Aorta (tissue), 5 donors: ENCODE results near the gene KRTAP8-1. TPM values are rescaled to one million over a fixed set of nuclear protein-coding genes. Genes with fewer than 3 reads are reported as not detected.

Experiments used
- ATAC-seq: fragments of 200-7000 bp; cut with Tn5 transposase; one replicate; pipeline ENCODE4 v1.9.1; 2022; ENCODE audit warnings: moderate library complexity; ENCODE audit not compliant: low FRiP score
- DNase-seq, 2 donors: peaks; one replicate each; pipeline ENCODE4 v3.0.0-alpha.2; 2020
- H3K27ac ChIP-seq, 2 donors: one replicate each; pipeline ENCODE4 v1.5.1; 2013; ENCODE audit warnings: low read length in 2 of 2, mild to moderate bottlenecking in 2 of 2, moderate library complexity in 2 of 2, control low read depth in 1 of 2, inconsistent platforms in 1 of 2, low read depth in 1 of 2
- H3K27me3 ChIP-seq, 2 donors: one replicate each; pipeline ENCODE4 v1.6.1; 2013; ENCODE audit warnings: control low read depth in 1 of 2, low read length in 1 of 2, mild to moderate bottlenecking in 1 of 2, moderate library complexity in 1 of 2; ENCODE audit not compliant: insufficient read depth in 2 of 2, control insufficient read depth in 1 of 2
- H3K36me3 ChIP-seq, 2 donors: one replicate each; pipeline ENCODE4 v1.6.1; 2013; ENCODE audit warnings: control low read depth in 1 of 2, low read length in 1 of 2, mild to moderate bottlenecking in 1 of 2; ENCODE audit not compliant: insufficient read depth in 2 of 2, control insufficient read depth in 1 of 2
- H3K4me1 ChIP-seq, 2 donors: one replicate each; pipeline ENCODE4 v1.6.1; 2013; ENCODE audit warnings: low read length in 2 of 2, control low read depth in 1 of 2, mild to moderate bottlenecking in 1 of 2, moderate library complexity in 1 of 2; ENCODE audit not compliant: insufficient read depth in 2 of 2, control insufficient read depth in 1 of 2
- H3K4me3 ChIP-seq, 2 donors: one replicate each; pipeline ENCODE4 v1.5.1; 2013; ENCODE audit warnings: low read length in 2 of 2, control low read depth in 1 of 2, mild to moderate bottlenecking in 1 of 2
- H3K9me3 ChIP-seq: one replicate; pipeline ENCODE4 v1.6.1; 2013; ENCODE audit warnings: mild to moderate bottlenecking, low read length; ENCODE audit not compliant: control insufficient read depth
- WGBS, 2 donors: extraction: QIAGEN DNeasy Blood & Tissue Kit; methylation state at CpG; one replicate each; pipeline ENCODE4 v1.1.7; 2013; 5-methylcytosine and 5-hydroxymethylcytosine counted together
- intact Hi-C, 2 donors: fragments of 100-400 bp; cut with DNase I; formaldehyde crosslinking; loops; one replicate each; pipeline versions ENCODE4 v1.14.2 to v1.15.0; 2022
- polyA plus RNA-seq, 2 donors: library from polyadenylated mRNA; stranded (reverse); fragments of 200-250 nt; gene quantifications; one replicate each; pipeline ENCODE4 v1.2.3, GENCODE V29; 2013
- total RNA-seq, 2 donors: library from RNA; stranded (reverse); fragmentation: NEBNext Ultra II Directional; extraction: Animal tissue kit (Norgen Biotek cat#: 25700); gene quantifications; one replicate each; pipeline ENCODE4 v1.2.1, GENCODE V29; 2021
- donor health status: healthy with polysubstance abuse.
- donor health status: Bipolar disorder and iron deficiency.
- donor health status: DM: no; HTN: no; CAD: no.
- donor health status: DM: no; HTN: no; CAD: no.
- donor health status: DM: yes; HTN: yes; CAD: no.

KRTAP8-1 gene
- total and polyA plus RNA-seq, 4 donors: not detected

DNA sequence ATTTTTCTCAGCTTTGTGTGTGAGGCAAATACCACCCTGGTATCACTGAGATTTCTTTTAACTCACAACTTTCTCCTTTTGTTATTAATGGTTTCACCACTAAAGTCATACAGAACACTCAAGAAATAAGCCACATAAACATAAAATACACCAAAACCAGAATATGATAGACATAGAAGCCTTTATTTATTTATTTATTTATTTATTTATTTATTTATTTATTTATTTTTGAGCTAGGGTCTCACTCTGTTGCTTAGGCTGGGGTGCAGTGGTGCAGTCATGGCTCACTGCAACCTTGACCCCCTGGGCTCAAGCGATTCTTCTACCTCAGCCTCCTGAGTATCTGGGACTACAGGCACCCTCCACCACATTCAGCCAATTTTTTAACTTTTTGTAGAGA, 12.5 kb downstream of the KRTAP8-1 start:
- H3K4me3 ChIP-seq: no peak overlapping the region
- DNase-seq (no peak), ATAC-seq (no peak)
- WGBS, 2 donors: 93 to 94% methylated on average over 1 of the region's 1 CpG
- no peaks in the 10 kb centered on the region for H3K27me3 ChIP-seq
- intact Hi-C loops: no loop called here
- H3K4me1 ChIP-seq: no peaks in the 10 kb centered on the region
- H3K27ac ChIP-seq: no peak overlapping the region
- H3K36me3 ChIP-seq: no peaks in the 10 kb centered on the region
- no peaks in the 10 kb centered on the region for H3K9me3 ChIP-seq

DNA sequence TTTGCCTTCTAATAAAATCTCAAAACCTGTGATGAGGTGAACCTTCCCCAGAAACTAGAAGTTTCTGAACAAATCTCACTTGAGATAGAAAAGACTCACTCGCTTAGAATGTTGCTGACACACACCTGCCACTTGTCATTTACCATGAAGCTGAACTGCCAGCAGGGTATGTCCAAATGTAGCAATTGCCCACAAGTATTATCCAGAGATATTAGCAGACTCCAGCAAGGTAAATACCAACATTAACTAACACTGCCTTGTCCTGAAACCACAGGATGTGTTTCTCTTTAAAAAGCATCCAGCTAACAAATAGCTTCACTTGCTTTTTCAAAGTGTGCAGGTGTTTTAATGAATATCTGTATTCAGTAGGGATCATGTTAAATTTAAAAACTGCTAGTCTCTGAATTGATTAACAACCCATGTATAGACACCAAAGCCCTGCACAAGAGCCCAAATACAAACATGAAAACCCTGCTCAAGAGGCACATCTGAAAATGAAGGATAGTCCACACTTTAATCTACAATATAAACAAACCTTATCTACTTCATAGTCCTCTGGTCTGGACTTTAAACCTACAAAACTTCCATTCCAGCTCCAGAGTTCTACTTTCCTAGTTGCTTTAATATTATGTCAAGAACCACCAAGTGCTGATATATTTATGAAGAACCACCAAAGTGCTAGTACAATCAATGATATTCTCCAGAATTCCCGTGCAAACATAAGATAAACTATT, 19.3 kb downstream of the KRTAP8-1 start:
- ATAC-seq: no peak
- intact Hi-C loops: no loop called here
- no peak overlapping the region for H3K4me3 ChIP-seq
- no peak overlapping the region for H3K27ac ChIP-seq
- H3K4me1 ChIP-seq: no peaks in the 10 kb centered on the region
- H3K36me3 ChIP-seq: no peaks in the 10 kb centered on the region
- WGBS, 2 donors: 58 to 59% methylated on average over 2 of the region's 2 CpGs
- H3K9me3 ChIP-seq: peaks cover 1% of the 10 kb centered on the region
- H3K27me3 ChIP-seq: no peaks in the 10 kb centered on the region
- DNase-seq: no peak

DNA sequence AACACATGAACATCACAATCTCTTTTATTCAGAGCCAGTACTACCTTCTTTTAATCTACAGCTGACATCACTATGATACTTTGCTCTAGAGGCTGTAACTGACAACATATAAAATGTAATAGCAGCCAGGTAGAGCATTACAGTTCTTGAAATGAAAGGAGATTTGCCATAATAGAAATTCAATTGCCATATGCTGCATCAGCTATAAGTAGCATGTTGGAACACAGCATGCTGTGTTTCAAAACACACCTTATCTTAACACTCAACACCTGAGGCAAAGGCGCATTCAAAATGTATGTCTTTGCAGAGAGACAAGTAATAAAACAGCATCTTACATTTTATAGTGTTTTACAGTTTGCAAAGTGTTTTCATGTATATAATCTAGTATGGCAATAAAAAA, 33.8 kb downstream of the KRTAP8-1 start:
- H3K4me3 ChIP-seq: no peak overlapping the region
- no peak for ATAC-seq
- H3K36me3 ChIP-seq: no peaks in the 10 kb centered on the region
- no peaks in the 10 kb centered on the region for H3K9me3 ChIP-seq
- intact Hi-C loops: no loop called here
- H3K27me3 ChIP-seq: no peaks in the 10 kb centered on the region
- DNase-seq: no peak
- no peaks in the 10 kb centered on the region for H3K4me1 ChIP-seq
- 89 to 90% methylated on average over 1 of the region's 1 CpG for WGBS, 2 donors
- no peak overlapping the region for H3K27ac ChIP-seq

DNA sequence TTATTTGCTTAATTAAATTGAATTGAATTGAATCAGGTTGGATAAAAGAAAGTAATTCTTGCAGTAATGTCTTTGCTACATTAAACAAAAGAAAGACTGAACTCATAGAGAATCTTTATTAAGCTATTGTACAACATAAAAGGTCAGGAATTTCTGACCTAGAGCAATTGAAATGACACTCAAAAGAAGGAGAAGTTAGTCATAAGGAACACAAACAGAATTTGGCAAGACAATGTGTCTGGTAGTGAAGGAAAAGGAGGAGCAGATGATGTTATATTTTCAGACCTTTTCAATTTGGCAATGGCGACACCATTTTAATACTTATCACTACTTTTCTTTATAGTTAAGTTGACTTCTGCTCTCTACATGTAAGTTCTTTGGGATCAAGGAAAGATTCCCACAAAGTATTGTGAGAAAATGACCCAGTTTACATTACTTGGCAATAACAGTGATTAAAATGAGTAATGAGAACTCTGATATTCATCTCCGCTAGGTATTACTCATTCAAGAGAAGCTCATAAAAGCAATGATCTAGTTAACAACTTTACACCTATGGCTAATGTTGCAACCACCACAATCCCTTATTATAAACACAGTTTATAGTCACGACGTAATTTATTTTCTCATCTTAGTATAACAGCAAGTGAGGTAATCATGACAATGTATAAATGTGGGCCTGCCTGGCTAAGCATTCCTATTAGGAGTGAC, 43.2 kb downstream of the KRTAP8-1 start:
- ATAC-seq (no peak), DNase-seq (no peak)
- Histone ChIP-seq H3K4me3 (no peak overlapping the region), H3K27ac (no peak overlapping the region), H3K4me1 (no peaks in the 10 kb centered on the region), H3K27me3 (no peaks in the 10 kb centered on the region), H3K9me3 (no peaks in the 10 kb centered on the region), H3K36me3 (no peaks in the 10 kb centered on the region)
- 92% methylated on average over 4 of the region's 4 CpGs for WGBS, 2 donors
- intact Hi-C loops: no loop called here

Other genes starting within 250 kb of the KRTAP8-1 start
- gene KRTAP22-2, start 222.9 kb downstream of the KRTAP8-1 start, total RNA-seq: not detected
- not detected for gene KRTAP22-2, start 222.9 kb downstream of the KRTAP8-1 start, polyA plus RNA-seq
- gene KRTAP6-3, start 220.8 kb downstream of the KRTAP8-1 start, total RNA-seq: not detected
- gene KRTAP6-3, start 220.8 kb downstream of the KRTAP8-1 start, polyA plus RNA-seq: not detected
- gene KRTAP6-2, start 214.4 kb downstream of the KRTAP8-1 start, total RNA-seq: not detected
- not detected for gene KRTAP6-2, start 214.4 kb downstream of the KRTAP8-1 start, polyA plus RNA-seq
- not detected for gene KRTAP22-1, start 212.2 kb downstream of the KRTAP8-1 start, total RNA-seq
- gene KRTAP22-1, start 212.2 kb downstream of the KRTAP8-1 start, polyA plus RNA-seq: not detected
- gene KRTAP6-1, start 199.3 kb downstream of the KRTAP8-1 start, total RNA-seq: not detected
- gene KRTAP6-1, start 199.3 kb downstream of the KRTAP8-1 start, polyA plus RNA-seq: not detected
- not detected for gene KRTAP20-1, start 196.8 kb downstream of the KRTAP8-1 start, total RNA-seq
- not detected for gene KRTAP20-1, start 196.8 kb downstream of the KRTAP8-1 start, polyA plus RNA-seq
- gene KRTAP20-4, start 192.6 kb downstream of the KRTAP8-1 start, total RNA-seq: not detected
- not detected for gene KRTAP20-4, start 192.6 kb downstream of the KRTAP8-1 start, polyA plus RNA-seq
- not detected for gene KRTAP20-2, start 178.1 kb downstream of the KRTAP8-1 start, total RNA-seq
- gene KRTAP20-2, start 178.1 kb downstream of the KRTAP8-1 start, polyA plus RNA-seq: not detected
- not detected for gene KRTAP20-3, start 170.4 kb downstream of the KRTAP8-1 start, total RNA-seq
- gene KRTAP20-3, start 170.4 kb downstream of the KRTAP8-1 start, polyA plus RNA-seq: not detected
- gene KRTAP21-3, start 94.5 kb downstream of the KRTAP8-1 start, total RNA-seq: not detected
- gene KRTAP21-3, start 94.5 kb downstream of the KRTAP8-1 start, polyA plus RNA-seq: not detected
- not detected for gene KRTAP21-2, start 66.0 kb downstream of the KRTAP8-1 start, total RNA-seq
- not detected for gene KRTAP21-2, start 66.0 kb downstream of the KRTAP8-1 start, polyA plus RNA-seq
- gene KRTAP21-1, start 57.8 kb downstream of the KRTAP8-1 start, total RNA-seq: not detected
- not detected for gene KRTAP21-1, start 57.8 kb downstream of the KRTAP8-1 start, polyA plus RNA-seq
- gene KRTAP7-1, start 16.5 kb upstream of the KRTAP8-1 start, total RNA-seq: not detected
- not detected for gene KRTAP7-1, start 16.5 kb upstream of the KRTAP8-1 start, polyA plus RNA-seq
- not detected for gene KRTAP11-1, start 68.3 kb upstream of the KRTAP8-1 start, total RNA-seq
- not detected for gene KRTAP11-1, start 68.3 kb upstream of the KRTAP8-1 start, polyA plus RNA-seq
- gene KRTAP19-8, start 225.2 kb upstream of the KRTAP8-1 start, total RNA-seq: not detected
- gene KRTAP19-8, start 225.2 kb upstream of the KRTAP8-1 start, polyA plus RNA-seq: not detected